CD4-positive, alpha-beta T cell treated with Interleukin-4 for 1 hour (primary cell): Measurements from ENCODE around the gene TRIO.

Source experiments
- DNase-seq, 2 donors: peaks; one replicate each; pipeline ENCODE4 v3.0.0-alpha.2; 2020 to 2022

Gene TRIO

DNA sequence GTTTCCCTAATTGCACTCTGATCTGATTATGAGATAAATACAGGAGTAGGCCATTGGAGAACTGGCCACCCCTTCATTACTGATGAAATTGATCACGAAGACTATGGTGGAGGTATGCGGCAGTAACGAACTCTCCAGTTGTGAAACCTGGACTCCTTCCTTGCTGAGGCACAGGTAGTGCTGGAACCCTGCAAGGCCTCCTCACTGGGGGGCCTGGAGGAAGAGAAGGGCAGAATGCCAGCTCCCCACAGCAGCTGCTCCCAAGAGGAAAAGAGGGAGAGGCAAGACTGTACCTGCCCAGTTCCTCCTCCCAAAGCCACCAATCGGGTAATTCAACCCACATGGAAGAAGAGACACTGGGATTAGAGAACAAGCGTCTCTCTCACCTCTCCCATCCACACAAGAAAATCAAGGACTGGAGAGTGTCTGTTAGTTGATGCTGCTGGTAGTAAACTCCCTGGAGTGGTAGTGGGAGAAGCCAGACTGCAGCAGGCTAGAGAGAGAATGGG, 19.1 kb upstream of the TRIO start:
- DNase-seq: no peak

DNA sequence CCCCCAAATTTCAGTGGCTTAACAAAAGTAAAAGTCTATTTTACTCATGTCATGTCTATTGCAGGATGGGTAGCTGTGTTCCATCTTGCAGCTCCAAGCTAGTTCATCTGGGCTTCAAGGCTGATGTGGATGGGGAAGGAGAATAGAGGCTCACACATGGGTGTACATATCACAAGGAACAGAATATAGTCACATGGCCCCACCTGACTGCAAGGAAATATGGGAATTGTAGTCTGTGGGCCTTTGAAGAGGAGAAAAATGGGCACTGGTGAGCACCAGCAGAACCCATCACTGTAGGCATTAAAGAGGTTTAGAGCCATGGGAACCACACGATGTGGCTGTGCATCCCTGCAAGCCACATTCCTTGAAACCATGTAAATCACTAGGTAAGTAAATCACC, 17.9 kb upstream of the TRIO start:
- no peak for DNase-seq

DNA sequence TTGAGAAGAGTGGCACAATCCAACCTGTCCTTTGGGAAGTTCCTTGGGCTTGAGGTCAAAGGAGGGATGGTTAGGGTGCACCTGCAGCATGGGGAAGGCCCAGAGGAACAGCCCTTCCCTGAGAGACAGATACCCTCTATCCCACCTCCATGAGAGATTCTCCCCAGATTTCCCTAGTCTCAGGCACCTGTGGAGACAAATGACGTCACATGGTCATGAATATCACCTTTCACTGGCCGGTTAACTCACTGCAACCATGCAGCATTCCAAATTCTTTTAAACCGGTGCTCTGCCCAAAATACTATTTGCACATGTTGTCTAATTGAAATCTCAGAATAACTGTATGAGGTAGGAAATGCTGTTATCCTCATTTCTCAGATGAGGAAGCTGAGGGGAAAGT, 15.6 kb upstream of the TRIO start:
- no peak for DNase-seq

DNA sequence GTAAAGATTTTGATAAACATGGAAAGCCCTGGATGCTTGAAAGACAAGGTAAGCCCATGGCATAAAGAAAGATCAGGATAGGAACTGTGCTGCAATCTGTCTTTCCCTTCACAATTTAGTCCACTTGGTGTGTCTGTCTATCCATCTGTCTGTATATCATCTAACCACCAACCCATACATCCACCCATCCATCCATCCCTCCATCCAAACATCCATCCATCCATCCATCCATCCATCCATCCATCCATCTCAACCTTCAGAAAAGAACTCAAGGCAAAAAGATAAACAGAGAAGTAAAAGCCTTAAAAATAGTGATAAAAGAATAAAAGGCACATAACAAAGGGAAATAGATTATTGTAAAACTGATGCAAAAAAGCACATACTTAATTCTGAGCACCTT, 15.1 kb upstream of the TRIO start:
- no peak for DNase-seq

DNA sequence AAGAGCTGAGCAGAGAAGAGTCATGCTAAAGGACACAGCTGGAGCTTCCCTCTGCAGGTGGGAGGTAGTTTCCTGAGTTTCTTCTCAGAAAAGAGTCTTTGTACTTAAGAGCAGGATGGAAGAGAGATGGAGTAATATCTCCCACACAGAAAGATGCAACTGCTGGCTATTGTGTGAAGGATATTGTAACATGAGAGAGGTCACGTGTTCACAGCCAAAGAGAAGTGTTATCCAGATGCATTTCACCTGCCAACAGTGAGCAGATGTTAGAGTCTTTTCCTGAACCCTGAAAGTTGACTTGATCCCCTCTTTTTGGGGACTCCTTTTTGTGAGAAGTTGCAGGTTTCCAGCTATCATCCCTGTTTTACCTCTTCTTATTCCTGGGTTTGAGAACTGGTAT, 14.0 kb upstream of the TRIO start:
- no peak for DNase-seq

DNA sequence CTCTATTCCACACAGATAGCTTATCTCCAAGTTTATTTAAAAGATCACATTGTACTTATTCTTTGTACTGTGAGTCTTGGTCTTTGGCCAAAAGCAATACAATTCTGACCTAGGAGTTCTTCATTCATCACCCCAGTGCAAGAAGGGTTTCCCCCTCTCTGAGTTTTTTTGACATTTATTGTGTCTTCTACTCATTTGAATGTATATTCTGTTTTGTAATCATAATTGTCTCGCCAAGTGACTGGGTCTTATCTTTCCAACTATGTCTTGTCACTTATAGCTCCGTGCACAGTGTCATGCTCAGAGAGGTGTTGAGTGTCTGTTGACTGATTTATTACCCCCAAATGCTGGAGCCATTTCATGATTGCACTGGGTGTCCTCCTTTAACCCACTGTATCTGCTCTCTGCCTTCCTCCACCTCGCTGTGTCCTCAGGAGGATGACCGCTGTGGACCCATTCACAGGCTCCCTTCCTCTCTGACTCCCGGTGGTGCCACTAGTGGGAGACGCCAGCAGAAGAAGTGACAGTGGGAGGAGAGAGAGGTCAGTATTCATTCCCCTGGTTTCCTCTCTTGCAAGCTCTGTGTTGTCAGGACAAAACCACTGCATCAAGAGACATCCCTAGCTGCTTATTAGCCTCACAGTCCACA, 11.2 kb upstream of the TRIO start:
- DNase-seq: no peak

DNA sequence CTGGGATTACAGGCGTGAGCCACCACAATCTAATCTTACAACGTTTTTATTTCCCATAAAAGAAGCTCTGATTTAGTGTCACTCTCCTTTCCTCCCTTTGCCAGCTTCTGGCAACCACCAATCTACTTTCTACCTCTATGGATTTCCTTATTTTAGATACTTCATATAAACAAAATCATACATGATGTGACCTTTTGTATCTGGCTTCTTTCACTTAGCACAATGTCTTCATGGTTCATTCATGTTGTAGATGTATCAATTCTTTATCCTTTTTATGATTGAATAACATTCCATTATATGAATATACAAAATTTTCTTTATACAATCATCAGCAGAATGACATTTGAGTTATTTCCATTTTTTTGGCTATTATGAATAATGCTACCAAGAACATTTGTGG, 9.7 kb upstream of the TRIO start:
- DNase-seq: no peak

DNA sequence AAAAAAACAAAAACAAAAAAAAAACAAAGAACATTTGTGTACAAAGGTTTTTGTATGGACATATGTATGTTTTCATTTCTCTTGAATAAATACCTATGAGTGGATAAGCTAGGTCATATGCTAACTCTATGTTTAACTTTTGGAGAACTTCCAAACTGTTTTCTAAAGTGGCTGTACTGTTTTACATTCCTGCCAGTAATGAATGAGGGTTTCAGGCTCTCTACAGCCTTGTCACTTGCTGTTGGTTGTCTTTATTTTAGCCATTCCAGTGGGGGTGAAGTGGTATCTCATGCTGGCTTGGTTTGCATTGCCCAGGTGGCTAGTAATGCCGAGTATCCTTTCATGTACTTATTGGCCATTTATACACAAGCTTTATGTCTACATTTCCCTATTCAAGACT, 9.1 kb upstream of the TRIO start:
- DNase-seq: no peak

DNA sequence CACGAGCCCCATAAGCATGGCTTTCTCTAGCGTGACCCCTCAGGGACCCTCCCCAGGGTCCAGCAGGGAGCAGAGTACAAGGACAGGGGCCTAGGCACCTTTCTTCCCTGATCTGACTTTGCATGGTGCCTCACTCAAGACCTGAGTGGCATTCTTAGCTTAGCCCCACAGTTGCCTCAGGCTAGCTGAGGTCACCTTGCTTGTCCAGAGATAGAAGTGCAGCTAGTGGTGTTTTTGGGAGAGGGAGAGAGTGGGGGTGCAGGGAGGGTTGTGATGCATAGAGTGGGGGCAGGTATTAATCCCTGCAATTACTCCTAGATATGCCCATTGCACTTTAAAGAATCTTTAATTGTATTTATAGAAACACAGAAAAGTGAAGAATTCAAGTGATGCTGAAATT, 8.4 kb upstream of the TRIO start:
- no peak for DNase-seq

DNA sequence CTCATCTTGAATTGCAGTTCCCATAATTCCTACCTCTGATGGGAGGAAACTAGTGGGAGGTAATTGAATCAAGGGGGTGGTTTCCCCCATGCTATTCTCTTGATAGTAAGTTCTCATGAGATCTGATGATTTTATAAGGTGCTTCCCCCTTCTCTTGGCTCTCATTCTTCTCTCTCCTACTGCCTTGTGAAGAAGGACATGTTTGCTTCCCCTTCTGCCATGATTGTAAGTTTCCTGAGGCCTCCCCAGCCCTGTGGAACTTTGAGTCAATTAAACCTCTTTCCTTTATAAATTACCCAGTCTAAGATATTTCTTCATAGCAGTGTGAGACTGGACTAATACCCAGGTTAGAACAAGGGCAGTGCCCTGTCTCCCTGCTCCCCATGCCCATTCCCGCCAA, 7.5 kb upstream of the TRIO start:
- no peak for DNase-seq

DNA sequence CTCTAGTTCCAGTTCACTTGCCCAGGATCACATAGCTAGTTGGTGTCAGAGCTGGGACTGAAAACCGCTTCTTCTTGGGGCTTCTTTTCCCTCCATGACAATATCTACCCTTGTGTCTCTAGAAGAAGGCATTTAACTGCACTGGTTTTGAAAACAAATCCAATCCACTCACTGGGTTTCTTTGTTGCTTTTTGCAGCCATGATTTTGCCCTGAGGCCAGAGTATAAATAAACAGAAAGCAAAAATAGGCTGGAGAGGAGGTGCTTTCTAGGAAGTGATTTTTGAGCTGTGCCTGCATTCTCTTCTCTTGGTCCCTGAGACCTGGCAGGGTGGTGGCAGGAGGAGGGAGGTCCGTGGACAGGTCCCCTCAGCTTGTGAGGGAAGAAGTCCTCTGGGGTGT, 6.9 kb upstream of the TRIO start:
- DNase-seq: no peak

DNA sequence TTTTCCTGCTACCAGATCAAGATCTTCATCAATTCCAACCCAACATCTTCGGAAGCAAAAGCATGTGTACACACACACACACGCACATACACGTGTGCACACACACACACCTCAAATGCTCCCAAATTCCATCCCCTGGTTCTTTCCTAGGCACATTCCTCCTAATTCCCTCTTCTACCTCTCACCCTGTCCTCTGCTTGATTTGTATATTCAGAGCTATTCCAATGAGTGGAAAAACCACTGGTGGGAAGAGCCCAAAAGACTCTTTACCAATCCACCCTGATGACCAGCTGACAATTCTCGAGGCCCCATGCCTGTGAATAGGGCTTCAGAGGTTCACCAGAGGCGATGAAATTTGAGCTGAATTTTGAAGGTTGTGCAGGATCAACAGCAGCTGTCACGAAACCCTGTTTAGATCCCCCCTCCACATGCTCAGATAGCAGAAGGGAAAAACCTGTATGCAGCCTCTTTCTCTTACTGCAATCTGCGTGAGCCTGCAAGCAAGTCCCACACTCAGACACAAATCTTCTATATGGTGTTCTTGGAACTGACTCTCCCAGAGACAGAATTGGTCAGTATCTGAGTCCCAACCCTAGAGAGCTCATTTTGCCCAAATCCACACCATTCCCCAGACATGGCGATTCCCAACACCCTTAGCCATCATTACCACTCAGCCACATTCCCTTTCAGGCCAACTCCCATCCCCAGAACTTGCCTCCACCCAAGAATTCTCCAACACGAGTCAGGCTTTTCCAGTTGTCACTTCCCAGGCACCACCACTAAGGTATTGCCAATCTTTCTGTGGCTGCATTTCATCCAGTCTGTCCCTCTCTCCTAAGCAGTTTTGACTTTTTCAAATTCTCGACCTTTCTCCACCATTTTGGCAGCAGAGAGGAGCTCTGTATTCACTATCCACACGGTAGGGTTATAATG, 4.3 kb upstream of the TRIO start:
- no peak for DNase-seq

DNA sequence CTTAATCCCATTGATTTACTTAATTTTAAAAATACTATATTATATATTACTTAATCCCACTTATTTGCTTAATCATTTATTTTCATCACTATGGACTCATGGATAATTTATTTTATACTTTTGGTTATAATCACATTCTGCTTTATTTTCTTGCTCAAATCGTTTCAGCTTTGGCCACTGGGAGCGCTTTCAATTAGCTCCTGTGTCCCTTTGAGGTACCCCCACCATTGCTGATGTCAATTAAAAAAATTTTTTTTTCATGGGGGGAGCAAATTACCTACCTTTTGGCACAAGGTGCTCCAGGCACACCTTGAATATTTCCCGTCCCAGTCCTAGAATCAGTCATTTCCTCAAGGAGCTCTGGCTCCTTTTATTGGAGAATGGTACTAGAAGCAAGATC, 1.4 kb upstream of the TRIO start:
- DNase-seq: no peak

DNA sequence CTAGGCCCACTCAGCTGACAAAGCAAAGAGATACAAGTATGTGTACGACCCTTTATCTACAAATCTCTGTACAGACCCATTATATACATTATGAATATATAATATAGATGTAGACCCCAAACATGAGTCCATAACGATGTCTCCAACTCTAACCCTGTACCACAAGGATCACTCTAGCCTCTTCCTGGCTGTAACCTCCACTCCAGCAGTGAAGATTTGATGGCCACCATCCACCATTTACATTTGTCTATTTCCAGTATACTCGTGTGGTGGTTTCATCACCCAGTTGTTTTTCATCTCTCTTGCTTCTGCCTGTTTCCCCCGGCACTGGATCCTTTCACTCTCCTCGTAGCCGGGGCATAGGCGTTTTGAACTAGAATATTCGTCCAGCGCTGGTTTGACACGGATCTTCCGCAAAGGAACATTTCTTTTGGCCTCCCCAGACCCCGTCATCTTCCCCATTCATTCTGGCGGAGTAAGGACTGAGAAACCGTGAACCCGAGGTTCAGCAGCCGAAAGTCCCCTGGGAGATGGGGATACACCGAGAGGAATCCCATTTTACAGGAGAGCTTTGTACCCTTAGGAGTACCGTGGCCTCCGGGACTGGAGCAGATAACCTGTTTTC, 828 bp upstream of the TRIO start:
- DNase-seq: no peak

DNA sequence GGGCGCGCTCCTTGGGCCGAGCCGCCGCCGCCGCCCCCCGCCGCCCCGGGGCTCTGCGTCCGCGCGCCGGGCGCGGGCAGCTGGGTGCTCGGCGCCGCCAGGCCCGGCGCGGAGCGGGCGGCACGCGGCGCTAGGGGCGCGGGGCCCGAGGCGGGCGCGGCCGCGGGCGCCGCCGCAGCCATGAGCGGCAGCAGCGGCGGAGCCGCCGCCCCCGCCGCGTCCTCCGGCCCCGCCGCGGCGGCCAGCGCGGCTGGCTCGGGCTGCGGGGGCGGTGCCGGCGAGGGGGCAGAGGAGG, 351 bp downstream of the TRIO start:
- DNase-seq: no peak

DNA sequence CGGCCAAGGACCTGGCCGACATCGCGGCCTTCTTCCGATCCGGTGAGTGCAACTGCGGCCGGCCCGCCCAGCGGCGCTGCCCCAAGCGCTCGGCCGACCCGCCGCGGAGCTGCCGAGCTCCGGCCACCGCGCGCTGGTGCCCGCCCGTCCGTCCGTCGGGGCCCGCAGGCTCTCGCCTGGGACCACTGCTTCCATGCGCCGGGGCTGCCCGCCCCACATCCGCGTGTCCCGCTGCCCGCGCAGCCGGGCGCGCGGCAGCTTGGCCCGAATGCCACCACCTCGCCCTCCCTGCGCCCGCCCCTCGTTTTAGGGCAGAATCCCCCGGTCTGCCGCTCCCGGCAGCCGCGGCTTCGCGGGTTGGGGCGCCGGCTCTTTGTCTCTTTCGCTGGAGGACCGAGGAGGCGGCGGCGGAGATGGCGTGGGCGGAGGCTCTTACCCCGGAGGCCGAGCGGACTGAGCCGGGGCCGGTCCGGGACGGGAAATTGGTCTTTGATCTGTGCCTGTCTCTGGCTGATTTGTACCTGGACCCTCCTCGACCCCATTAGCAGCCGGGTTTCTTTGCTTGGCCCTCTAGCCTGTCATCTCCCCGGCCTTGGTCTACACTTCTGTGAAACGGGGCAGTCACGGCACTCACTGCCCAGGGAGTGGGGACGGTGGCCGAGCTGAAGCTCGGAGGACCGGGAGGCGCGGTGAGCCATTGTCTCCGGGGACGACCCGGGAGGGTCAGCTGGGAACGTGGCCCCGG, 871 bp downstream of the TRIO start:
- peak; percentile 16 to 34 for DNase-seq

DNA sequence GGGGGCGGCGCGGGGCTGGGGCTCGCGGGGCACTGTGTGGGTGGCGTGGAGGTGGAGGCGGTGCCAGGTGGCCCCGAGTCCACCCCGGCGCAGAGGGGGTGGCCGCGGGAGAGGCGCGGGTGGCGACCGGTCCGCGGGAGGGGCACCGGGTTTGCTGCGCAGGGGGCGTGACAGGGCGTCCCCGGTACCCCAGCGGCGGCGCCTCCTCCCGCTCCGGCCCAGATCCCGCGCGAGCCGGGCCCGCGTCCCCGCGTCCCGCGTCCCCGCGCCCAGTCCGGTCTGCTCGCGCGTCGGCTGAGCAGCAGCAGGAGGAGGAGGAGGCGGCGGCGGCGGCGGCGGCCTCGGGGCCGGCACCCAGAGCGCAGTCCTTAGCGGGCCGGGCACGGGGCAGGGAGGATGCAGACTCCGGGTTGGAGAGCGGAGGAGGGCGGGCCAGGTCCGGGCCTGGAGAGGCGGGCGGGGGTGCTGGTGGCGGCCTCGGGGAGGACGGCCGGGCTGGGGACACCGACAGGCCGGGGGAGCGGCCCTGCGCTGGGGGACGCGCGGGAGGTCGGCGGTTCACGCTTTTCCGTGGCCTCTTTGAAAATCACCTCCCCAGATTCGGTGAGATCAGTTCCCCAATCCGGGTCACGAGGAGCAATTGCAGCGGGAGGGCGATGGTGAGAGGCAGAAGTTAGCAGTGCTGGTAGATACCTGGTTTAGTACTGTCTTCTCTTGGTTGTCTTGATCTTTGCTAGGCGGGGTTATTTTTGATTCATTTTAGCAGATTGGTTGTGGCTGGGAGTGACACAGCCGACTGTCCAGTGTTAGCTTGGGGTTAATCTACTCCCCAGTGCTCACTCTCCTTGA, 1.7 kb downstream of the TRIO start:
- peak; percentile 48 to 76 for DNase-seq

DNA sequence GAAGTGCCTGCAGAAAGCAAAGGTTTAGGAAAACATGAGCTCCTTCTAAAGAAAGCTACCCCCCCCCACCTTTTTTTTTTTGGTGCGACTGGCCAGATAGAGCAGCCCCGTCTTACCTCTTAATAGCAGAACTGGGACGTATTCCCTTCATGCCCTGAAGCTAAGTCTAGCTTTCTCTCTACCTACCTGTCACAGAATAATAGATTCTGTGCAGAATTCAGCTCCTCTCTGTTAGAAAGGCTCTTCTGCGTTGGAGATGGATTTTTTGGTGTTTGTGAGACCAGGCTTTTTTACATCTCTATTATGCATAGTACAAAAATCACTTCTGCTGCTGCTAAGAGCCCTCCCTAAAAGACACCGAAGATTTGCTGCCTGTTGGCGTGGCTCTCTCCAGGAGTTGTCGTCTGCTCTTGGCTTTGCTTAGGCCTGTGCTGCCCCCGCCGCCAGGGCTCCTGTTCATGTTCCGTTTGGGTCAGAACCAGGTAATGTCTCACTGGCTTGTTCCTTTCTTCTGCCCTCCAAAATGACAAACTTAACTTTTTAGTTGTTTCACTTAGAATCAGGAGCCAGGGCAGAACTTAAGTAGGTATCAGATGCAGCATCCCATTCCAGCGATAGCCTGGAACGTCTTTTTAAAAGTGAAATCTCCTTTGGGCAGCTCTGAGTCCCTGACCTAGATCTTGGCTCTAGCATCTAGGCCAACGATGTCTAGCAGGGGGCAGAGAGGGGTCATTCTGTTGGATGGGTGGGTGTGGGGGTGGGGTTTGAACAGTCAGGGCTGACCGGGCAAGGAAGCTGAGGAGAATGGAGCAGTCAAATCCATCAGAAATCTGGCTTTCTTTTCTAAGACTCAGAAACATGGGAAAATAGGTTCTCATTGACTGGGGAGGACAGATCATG, 2.5 kb downstream of the TRIO start:
- no peak for DNase-seq

DNA sequence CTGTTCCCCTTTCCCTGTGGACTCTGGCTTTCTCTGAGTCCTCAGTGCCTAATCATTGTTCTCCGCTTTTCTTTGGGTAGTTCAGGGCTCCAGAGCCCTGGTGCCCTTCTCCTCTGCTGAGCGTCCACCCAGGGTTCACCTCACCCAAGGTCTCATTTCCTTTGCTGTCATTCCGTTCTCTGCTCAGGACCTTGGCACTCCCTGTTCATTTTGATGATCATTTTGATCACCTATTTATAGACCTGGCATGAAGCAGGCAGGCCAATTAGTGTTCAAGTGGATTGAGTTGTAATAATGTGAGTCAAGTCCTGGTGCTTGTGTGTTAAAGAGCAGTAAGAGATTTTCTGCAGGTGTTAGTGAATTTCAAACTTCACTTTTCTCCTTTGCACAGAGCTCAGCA, 3.6 kb downstream of the TRIO start:
- no peak for DNase-seq

DNA sequence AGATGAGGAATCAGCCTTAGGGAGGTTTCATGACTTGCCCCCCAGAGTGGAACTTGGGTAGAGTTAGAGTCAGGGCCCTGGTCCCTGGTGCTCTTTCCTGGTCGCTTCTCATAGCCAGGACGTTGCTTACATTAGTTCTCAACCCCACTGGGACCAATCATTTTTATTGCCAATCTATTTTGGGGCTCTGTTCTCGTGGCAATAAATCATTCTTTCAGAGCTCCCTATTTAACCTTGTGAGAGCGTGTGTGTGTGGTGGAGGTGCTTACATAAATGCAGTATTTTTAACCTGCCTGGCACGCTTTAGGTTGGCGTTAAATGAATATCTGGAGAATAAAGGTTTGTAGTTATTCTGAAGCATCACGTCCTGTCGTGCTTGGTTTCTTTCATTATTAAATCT, 4.1 kb downstream of the TRIO start:
- no peak for DNase-seq

DNA sequence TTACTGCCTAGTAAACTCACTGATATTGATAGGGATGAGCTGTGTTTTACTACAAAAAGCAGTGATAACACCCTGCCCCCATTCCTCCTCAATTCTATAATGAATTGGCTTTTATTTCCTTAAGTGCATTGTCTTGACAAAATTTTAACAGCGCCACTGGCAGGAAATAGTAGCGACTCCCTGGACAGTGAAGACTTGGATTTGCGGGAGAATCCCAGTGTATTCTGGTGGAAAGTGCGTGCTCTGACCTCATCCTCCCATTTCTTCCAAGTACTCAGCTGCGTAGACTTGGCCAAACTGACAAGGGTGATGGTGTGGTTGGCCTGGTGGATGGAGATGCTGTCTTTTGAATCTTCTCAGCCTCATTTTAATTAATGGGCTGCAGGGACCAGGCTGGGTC, 5.3 kb downstream of the TRIO start:
- DNase-seq: no peak
